Sigmoid colon (tissue), 4 donors: ENCODE data around the gene PFDN1.

Experiments
- CTCF ChIP-seq, 4 experiments: fragments of 450-650 bp in 3 of 4; fragments of 200-600 bp in 1 of 4; IDR thresholded peaks; one replicate each; pipeline ENCODE4 v1.5.1; 2016 to 2019; ENCODE audit warnings: antibody characterized with exemption in 4 of 4, mild to moderate bottlenecking in 3 of 4, moderate library complexity in 2 of 4
- EP300 ChIP-seq, 4 donors: sonication (generic); formaldehyde crosslinking; IDR thresholded peaks; one replicate each; pipeline ENCODE4 v1.6.1; 2017; ENCODE audit warnings: antibody characterized with exemption in 4 of 4
- POLR2A ChIP-seq, 2 donors: fragments of 450-650 bp; IDR thresholded peaks; one replicate each; pipeline ENCODE4 v1.6.1; 2016; ENCODE audit warnings: antibody characterized with exemption in 2 of 2, mild to moderate bottlenecking in 2 of 2, moderate library complexity in 2 of 2
- POLR2AphosphoS5 ChIP-seq, 4 donors: sonication (generic); formaldehyde crosslinking; IDR thresholded peaks; one replicate each; pipeline ENCODE4 v1.6.1; 2017; ENCODE audit warnings: antibody characterized with exemption in 4 of 4

GRCh38 chr5:140348104-140348503, 45.2 kb upstream of the PFDN1 start:
- TF ChIP-seq CTCF (IDR thresholded peaks at IDR 0.05) (no peak), POLR2A (IDR thresholded peaks at IDR 0.05) (no peak), POLR2AphosphoS5 (IDR thresholded peaks at IDR 0.05) (no peak), EP300 (IDR thresholded peaks at IDR 0.05) (no peak)
